ENCODE data around the gene SEMA6A.

DNA sequence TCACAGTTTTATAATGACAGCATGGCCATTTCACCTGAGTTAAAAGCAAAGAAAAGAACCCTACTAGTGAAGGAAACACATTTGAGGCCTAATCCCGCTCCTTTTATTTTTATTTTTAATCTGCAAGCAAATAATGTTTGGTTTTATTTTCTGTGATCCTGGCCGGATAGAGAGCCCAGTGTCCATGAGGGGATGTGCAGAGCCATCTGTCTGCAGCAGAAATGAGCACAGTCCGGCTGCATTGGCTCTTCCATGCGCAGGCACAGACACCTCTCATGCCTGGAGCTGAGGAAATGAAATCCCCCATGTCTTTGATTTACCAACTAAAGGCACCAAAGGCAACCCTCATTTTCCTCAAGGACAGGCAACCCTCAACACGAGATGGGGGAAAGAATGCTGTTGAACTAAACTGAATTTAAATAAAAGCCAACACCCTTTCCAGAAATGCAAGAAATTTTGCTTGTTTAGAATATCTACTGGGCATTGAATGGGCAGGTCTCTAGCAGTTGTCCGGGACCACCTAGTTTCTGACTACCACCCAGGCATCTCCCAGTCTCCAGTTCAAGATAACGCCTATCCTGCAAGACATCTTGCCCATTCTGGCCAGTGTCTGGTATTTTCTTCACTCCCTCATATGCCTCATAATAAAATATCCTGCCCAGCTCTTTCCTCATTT, 47.9 kb upstream of the SEMA6A start:
- TF ChIP-seq, protein P1, sequence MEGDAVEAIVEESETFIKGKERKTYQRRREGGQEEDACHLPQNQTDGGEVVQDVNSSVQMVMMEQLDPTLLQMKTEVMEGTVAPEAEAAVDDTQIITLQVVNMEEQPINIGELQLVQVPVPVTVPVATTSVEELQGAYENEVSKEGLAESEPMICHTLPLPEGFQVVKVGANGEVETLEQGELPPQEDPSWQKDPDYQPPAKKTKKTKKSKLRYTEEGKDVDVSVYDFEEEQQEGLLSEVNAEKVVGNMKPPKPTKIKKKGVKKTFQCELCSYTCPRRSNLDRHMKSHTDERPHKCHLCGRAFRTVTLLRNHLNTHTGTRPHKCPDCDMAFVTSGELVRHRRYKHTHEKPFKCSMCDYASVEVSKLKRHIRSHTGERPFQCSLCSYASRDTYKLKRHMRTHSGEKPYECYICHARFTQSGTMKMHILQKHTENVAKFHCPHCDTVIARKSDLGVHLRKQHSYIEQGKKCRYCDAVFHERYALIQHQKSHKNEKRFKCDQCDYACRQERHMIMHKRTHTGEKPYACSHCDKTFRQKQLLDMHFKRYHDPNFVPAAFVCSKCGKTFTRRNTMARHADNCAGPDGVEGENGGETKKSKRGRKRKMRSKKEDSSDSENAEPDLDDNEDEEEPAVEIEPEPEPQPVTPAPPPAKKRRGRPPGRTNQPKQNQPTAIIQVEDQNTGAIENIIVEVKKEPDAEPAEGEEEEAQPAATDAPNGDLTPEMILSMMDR (IDR thresholded peaks at IDR 0.05; ENCODE audit: low read length): no peak
- no peak for TF ChIP-seq EZH2 (IDR thresholded peaks at IDR 0.05; ENCODE audit: borderline replicate concordance, low read length)
